CD4-positive, alpha-beta T cell (primary cell): ENCODE data around the gene KLHL24. TPM values are rescaled to one million over a fixed set of nuclear protein-coding genes. Genes with fewer than 3 reads are reported as not detected.

ENCODE experiments used
- ATAC-seq: fragments of 200-7000 bp; cut with Tn5 transposase; one replicate; pipeline ENCODE4 v1.10.0; 2022; ENCODE audit warnings: mild to moderate bottlenecking; ENCODE audit not compliant: poor library complexity
- CTCF ChIA-PET: fragments of 350-600 bp; sonication (Branson Sonifier 250); formaldehyde crosslinking; loops from one replicate; lab custom pipeline; 2021; ENCODE audit warnings: antibody characterized with exemption, inconsistent platforms; lab: Charles Lee
- POLR2A ChIA-PET: fragments of 350-600 bp; sonication (Branson Sonifier 250); formaldehyde crosslinking; loops from one replicate; lab custom pipeline; 2021; ENCODE audit warnings: antibody characterized with exemption, inconsistent platforms; lab: Charles Lee
- DNase-seq, 14 experiments: peaks; one replicate each; pipeline ENCODE4 v3.0.0-alpha.2; 2013 to 2020; ENCODE audit warnings: mixed read lengths in 2 of 14
- H3K27ac ChIP-seq, 2 donors: one replicate each; pipeline versions ENCODE4 v1.5.1 to v1.7.0; 2013; ENCODE audit warnings: low read length in 2 of 2, low read depth in 1 of 2, mild to moderate bottlenecking in 1 of 2
- H3K27me3 ChIP-seq, 2 experiments: 1 replicate in 1 of 2; 2 replicates in 1 of 2; pipeline versions ENCODE4 v1.6.1 to v1.7.0; 2013; ENCODE audit warnings: low read length in 2 of 2, control low read depth in 1 of 2, mild to moderate bottlenecking in 1 of 2, moderate library complexity in 1 of 2; ENCODE audit not compliant: insufficient read depth in 2 of 2, control insufficient read depth in 1 of 2
- H3K36me3 ChIP-seq: one replicate; pipeline ENCODE4 v1.6.1; 2013; ENCODE audit warnings: low read length, control low read depth; ENCODE audit not compliant: insufficient read depth
- H3K4me1 ChIP-seq: one replicate; pipeline ENCODE4 v1.6.1; 2013; ENCODE audit warnings: low read length, control low read depth; ENCODE audit not compliant: insufficient read depth
- H3K4me3 ChIP-seq: one replicate; pipeline ENCODE4 v1.5.1; 2013; ENCODE audit warnings: mild to moderate bottlenecking, low read length, moderate library complexity
- H3K9me3 ChIP-seq, 2 experiments: 1 replicate in 1 of 2; 2 replicates in 1 of 2; pipeline versions ENCODE4 v1.6.1 to v1.7.0; 2013; ENCODE audit warnings: low read length in 2 of 2, mild to moderate bottlenecking in 2 of 2, control low read depth in 1 of 2, moderate library complexity in 1 of 2; ENCODE audit not compliant: control insufficient read depth in 1 of 2, insufficient read depth in 1 of 2
- H3K27ac Mint-ChIP-seq: one replicate; pipeline ENCODE4 v1.8.0; 2020; ENCODE audit warnings: mixed read lengths
- H3K27me3 Mint-ChIP-seq: one replicate; pipeline ENCODE4 v1.8.0; 2021; ENCODE audit warnings: mixed read lengths
- H3K36me3 Mint-ChIP-seq: one replicate; pipeline ENCODE4 v1.8.0; 2021; ENCODE audit warnings: low read depth, mixed read lengths
- H3K4me1 Mint-ChIP-seq: one replicate; pipeline ENCODE4 v1.8.0; 2021; ENCODE audit warnings: low read depth, mixed read lengths
- H3K4me3 Mint-ChIP-seq: one replicate; pipeline ENCODE4 v1.8.0; 2020; ENCODE audit warnings: mild to moderate bottlenecking, mixed read lengths
- H3K9me3 Mint-ChIP-seq: one replicate; pipeline ENCODE4 v1.8.0; 2020; ENCODE audit warnings: mixed read lengths
- CTCF ChIP-seq: fragments of 200-600 bp; IDR thresholded peaks from one replicate; pipeline ENCODE4 v1.8.0; 2022; ENCODE audit warnings: antibody characterized with exemption, mild to moderate bottlenecking
- intact Hi-C, 2 experiments: fragments of 100-400 bp; cut with DNase I in 1 of 2; cut with micrococcal nuclease in 1 of 2; formaldehyde crosslinking; loops; one replicate each; pipeline versions ENCODE4 v1.15.1 to v1.9.0; 2023 to 2025; cut with DNase I, micrococcal nuclease
- total RNA-seq, 174 experiments: library from RNA in 2 of 174; stranded (reverse) in 2 of 174; gene quantifications; one replicate each; pipeline ENCODE4 v1.2.3 and lab custom pipeline; 2021 to 2026

The KLHL24 gene
- total RNA-seq, 2 experiments from 2014 or later, result 190 to 191 TPM

- no peaks in the 10 kb centered on the region for H3K9me3 Mint-ChIP-seq
- Histone ChIP-seq H3K27ac (no peak overlapping the region), H3K4me1 (no peaks in the 10 kb centered on the region), H3K36me3 (no peaks in the 10 kb centered on the region), H3K4me3 (no peak overlapping the region), H3K27me3 (no peaks in the 10 kb centered on the region), H3K9me3 (no peaks in the 10 kb centered on the region)
- ATAC-seq (no peak), DNase-seq (no peak)
- no peaks in the 10 kb centered on the region for H3K4me1 Mint-ChIP-seq
- no peak overlapping the region for H3K27ac Mint-ChIP-seq
- H3K4me3 Mint-ChIP-seq, result no peak overlapping the region
- ChIA-PET CTCF (no interaction called here), POLR2A (no interaction called here)
- H3K27me3 Mint-ChIP-seq, result no peaks in the 10 kb centered on the region
- H3K36me3 Mint-ChIP-seq, result no peaks in the 10 kb centered on the region
- no peak for TF ChIP-seq CTCF
- intact Hi-C loops, result no loop called here
These were observed 21.8 kb upstream of the KLHL24 start for GRCh38 chr3:183613366-183614285.

DNA sequence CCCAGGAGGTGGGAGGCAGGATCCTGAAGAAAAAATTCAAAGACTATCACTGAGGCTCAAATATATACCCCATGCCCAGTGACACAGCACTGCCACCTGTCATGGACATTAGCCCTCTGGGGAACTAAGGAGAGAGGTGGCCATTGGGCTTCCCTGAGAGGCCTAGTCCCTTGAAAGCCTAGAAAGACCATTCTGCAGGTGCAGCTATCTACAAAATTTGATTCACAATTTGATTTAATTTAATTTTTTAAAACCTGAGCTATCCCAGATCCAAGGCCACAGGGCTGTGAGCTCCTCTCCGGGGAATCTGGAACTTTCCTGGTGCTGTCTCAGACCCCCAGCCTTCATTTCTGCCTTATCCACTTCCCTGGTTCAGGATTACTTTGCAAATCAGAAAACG is 16.9 kb upstream of the KLHL24 start:
- no peaks in the 10 kb centered on the region for H3K36me3 Mint-ChIP-seq
- no peaks in the 10 kb centered on the region for H3K27me3 Mint-ChIP-seq
- ATAC-seq, result no peak
- POLR2A ChIA-PET, result interaction anchor here (1.1 kb wide), 1 partner anchor 32 kb away, joined by 3 read pairs; no protein-coding TSS in a partner anchor
- CTCF ChIA-PET, result no interaction called here
- intact Hi-C loops, result no loop called here
- peaks cover 3% of the 10 kb centered on the region for H3K9me3 Mint-ChIP-seq
- H3K27ac ChIP-seq, result no peak overlapping the region
- no peak overlapping the region for H3K4me3 ChIP-seq
- no peaks in the 10 kb centered on the region for H3K27me3 ChIP-seq
- no peaks in the 10 kb centered on the region for H3K4me1 ChIP-seq
- no peaks in the 10 kb centered on the region for H3K4me1 Mint-ChIP-seq
- H3K27ac Mint-ChIP-seq, result no peak overlapping the region
- TF ChIP-seq CTCF, result no peak
- no peak overlapping the region for H3K4me3 Mint-ChIP-seq
- DNase-seq, result no peak
- H3K9me3 ChIP-seq, result no peaks in the 10 kb centered on the region
- no peaks in the 10 kb centered on the region for H3K36me3 ChIP-seq

GRCh38 chr3:183619010-183619409 is 16.4 kb upstream of the KLHL24 start:
- ATAC-seq, result no peak
- Histone ChIP-seq H3K9me3 (no peaks in the 10 kb centered on the region), H3K27ac (no peak overlapping the region), H3K4me3 (no peak overlapping the region), H3K4me1 (no peaks in the 10 kb centered on the region), H3K36me3 (no peaks in the 10 kb centered on the region), H3K27me3 (no peaks in the 10 kb centered on the region)
- CTCF ChIA-PET, result no interaction called here
- Mint-ChIP-seq H3K36me3 (no peaks in the 10 kb centered on the region), H3K27me3 (no peaks in the 10 kb centered on the region), H3K4me3 (no peak overlapping the region), H3K27ac (no peak overlapping the region), H3K9me3 (peaks cover 3% of the 10 kb centered on the region), H3K4me1 (no peaks in the 10 kb centered on the region)
- POLR2A ChIA-PET, result interaction anchor here (1.1 kb wide), 1 partner anchor 33 kb away, joined by 3 read pairs; no protein-coding TSS in a partner anchor
- DNase-seq, result no peak
- intact Hi-C loops, result no loop called here
- no peak for TF ChIP-seq CTCF
